ENCODE measurements around the gene MXRA8. TPM values are rescaled to one million over a fixed set of nuclear protein-coding genes. Genes with fewer than 3 reads are reported as not detected.

Gene MXRA8
- total RNA-seq, 1 donor from 2014 or later = 24.3 TPM

DNA sequence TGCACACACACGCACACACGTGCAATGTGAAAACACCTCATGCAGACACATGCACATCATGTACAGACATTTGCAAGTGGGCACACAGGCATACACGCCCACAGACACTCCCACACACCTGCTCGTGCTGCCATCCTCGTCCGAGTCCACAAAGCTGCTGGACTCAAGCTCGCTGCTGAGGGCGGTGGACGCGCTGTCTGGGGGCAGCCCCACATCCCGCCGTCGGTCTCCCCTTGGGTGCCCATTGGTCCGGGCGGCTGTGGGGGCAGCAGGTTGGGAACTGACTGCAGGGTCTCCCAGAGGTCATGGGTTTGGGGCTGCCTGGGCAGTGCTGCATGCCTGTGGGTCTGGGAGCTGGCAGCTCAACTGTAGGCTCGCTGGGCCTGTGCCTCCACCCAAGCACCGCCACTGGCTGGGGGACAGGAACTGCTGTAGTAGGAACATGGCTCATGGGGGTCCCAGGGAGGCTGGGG lies 16.8 kb downstream of the MXRA8 start:
- H3K36me3 Mint-ChIP-seq (ENCODE audit: insufficient read depth) = peaks cover 9% of the 10 kb centered on the region
- no peak for DNase-seq (ENCODE audit: low spot score, unreplicated experiment)

DNA sequence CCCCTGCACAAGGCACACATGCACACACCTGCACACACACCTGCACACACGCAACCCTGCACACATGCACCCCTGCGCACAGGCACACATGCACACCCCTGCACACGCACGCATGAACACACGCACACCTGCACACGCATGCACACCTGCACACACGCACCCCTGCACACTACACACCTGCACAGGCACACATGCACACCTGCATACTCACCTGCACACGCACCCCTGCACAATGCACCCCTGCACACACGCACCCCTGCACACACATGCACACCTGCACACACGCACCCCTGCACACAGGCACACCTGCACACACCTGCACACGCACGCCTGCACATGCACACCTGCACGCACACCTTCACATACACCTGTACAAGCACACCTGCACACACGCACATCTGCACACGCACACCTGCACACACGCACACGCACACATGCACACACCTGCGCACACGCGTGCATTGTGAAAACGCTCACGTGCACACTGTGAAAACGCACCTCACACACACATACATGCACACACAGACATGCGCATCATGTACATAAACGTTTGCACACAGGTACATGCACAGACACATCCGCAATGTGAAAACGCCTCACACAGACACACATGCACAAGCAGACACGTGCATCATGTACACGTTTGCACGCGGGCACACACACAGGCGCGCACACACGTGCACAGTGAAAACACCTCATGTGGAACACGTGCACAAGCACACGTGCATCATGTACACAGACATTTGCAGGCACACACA lies 17.4 kb downstream of the MXRA8 start:
- Mint-ChIP-seq H3K4me1 (ENCODE audit: low read depth) (no peaks in the 10 kb centered on the region), H3K27ac (no peak overlapping the region), H3K27me3 (no peaks in the 10 kb centered on the region), H3K4me3 (ENCODE audit: low read depth) (no peak overlapping the region), H3K9me3 (ENCODE audit: low read depth) (no peaks in the 10 kb centered on the region), H3K36me3 (ENCODE audit: insufficient read depth) (peaks cover 9% of the 10 kb centered on the region)
- no peak for DNase-seq (ENCODE audit: low spot score, unreplicated experiment)
- TF ChIP-seq, protein P1, sequence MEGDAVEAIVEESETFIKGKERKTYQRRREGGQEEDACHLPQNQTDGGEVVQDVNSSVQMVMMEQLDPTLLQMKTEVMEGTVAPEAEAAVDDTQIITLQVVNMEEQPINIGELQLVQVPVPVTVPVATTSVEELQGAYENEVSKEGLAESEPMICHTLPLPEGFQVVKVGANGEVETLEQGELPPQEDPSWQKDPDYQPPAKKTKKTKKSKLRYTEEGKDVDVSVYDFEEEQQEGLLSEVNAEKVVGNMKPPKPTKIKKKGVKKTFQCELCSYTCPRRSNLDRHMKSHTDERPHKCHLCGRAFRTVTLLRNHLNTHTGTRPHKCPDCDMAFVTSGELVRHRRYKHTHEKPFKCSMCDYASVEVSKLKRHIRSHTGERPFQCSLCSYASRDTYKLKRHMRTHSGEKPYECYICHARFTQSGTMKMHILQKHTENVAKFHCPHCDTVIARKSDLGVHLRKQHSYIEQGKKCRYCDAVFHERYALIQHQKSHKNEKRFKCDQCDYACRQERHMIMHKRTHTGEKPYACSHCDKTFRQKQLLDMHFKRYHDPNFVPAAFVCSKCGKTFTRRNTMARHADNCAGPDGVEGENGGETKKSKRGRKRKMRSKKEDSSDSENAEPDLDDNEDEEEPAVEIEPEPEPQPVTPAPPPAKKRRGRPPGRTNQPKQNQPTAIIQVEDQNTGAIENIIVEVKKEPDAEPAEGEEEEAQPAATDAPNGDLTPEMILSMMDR (IDR thresholded peaks at IDR 0.05; ENCODE audit: unreplicated experiment) = no peak

More for the DNA sequence above, 16.8 kb downstream of the MXRA8 start:
- H3K4me3 Mint-ChIP-seq (ENCODE audit: low read depth) = no peak overlapping the region
- H3K27ac Mint-ChIP-seq = no peak overlapping the region
- no peaks in the 10 kb centered on the region for H3K9me3 Mint-ChIP-seq (ENCODE audit: low read depth)
- TF ChIP-seq, protein P1 (IDR thresholded peaks at IDR 0.05; ENCODE audit: unreplicated experiment) = no peak
- H3K4me1 Mint-ChIP-seq (ENCODE audit: low read depth) = no peaks in the 10 kb centered on the region
- H3K27me3 Mint-ChIP-seq = no peaks in the 10 kb centered on the region

DNA sequence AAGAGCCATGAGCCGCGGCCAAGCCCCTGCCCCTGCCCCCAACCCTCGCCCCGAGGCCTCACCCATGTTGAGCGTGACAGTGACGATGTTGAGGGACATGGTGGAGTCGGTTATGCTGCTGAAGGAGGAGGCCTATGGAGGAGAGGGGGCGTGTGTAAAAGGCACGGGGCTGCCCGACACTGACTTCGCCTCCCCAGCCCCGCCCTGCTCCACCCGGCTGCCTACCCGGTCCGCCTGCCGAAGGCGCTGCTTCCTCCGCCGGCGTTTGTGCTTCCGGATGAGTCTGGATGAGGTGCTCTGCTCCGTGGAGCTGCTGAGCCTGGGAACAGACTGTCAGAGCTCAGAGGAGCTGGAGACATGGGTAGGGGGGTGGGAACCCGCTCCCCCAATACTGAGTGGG lies 18.2 kb downstream of the MXRA8 start:
- Mint-ChIP-seq H3K27me3 (no peaks in the 10 kb centered on the region), H3K36me3 (ENCODE audit: insufficient read depth) (peaks cover 9% of the 10 kb centered on the region), H3K27ac (no peak overlapping the region), H3K4me1 (ENCODE audit: low read depth) (no peaks in the 10 kb centered on the region), H3K9me3 (ENCODE audit: low read depth) (no peaks in the 10 kb centered on the region), H3K4me3 (ENCODE audit: low read depth) (no peak overlapping the region)
- DNase-seq (ENCODE audit: low spot score, unreplicated experiment) = no peak
- TF ChIP-seq, protein P1 (IDR thresholded peaks at IDR 0.05; ENCODE audit: unreplicated experiment) = no peak

DNA sequence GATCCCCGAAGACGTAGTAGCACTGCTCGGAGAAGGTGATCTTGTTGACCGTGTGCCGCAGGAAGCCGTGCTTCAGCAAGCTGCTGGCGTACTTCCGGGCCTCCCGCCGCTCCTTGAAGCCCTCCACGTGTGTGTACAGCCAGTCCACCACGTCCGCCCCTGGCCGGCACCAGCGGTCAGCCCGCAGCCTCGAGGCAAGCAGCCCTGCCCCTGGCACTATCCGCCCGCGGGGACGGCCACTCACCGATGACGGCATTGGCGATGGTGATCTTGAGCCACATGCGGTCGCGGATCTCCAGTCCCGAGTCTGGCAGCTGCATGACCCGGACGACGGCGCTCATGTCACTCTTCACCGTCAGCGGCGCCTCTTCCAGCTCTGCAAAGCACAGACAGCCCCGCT lies 20.1 kb downstream of the MXRA8 start:
- no peaks in the 10 kb centered on the region for H3K4me1 Mint-ChIP-seq (ENCODE audit: low read depth)
- DNase-seq (ENCODE audit: low spot score, unreplicated experiment) = no peak
- no peaks in the 10 kb centered on the region for H3K9me3 Mint-ChIP-seq (ENCODE audit: low read depth)
- peaks cover 9% of the 10 kb centered on the region for H3K36me3 Mint-ChIP-seq (ENCODE audit: insufficient read depth)
- H3K4me3 Mint-ChIP-seq (ENCODE audit: low read depth) = no peak overlapping the region
- TF ChIP-seq, protein P1 (IDR thresholded peaks at IDR 0.05; ENCODE audit: unreplicated experiment) = no peak
- H3K27me3 Mint-ChIP-seq = no peaks in the 10 kb centered on the region
- H3K27ac Mint-ChIP-seq = no peak overlapping the region

DNA sequence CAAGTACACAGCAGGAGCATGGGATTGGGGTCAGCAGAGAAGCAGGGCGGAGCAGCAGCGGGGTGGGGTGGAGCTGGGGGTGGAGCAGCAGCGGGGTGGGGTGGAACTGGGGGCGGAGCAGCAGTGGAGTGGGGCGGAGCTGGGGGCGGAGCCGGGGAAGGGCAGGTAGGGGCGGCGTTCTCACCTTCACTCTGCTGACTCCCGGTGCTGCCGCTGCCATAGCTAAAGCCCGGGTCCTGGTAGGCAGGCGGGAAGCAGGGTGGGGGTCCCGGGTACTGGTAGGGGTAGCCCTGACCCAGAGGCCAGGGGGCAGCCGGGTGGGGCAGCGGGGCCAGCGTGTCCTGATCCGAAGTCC lies 20.6 kb downstream of the MXRA8 start:
- DNase-seq (ENCODE audit: low spot score, unreplicated experiment) = no peak
- Mint-ChIP-seq H3K27ac (no peak overlapping the region), H3K4me1 (ENCODE audit: low read depth) (no peaks in the 10 kb centered on the region), H3K36me3 (ENCODE audit: insufficient read depth) (peaks cover 9% of the 10 kb centered on the region), H3K9me3 (ENCODE audit: low read depth) (no peaks in the 10 kb centered on the region), H3K27me3 (no peaks in the 10 kb centered on the region), H3K4me3 (ENCODE audit: low read depth) (no peak overlapping the region)
- TF ChIP-seq, protein P1 (IDR thresholded peaks at IDR 0.05; ENCODE audit: unreplicated experiment) = no peak

Data from progenitor cell of endocrine pancreas (in vitro differentiated cells).